HUDEP-2 (cell line): ENCODE data around the gene DAB1.

Source experiments
- DNase-seq, 76 experiments: peaks; one replicate each; lab custom pipeline; 2025; ENCODE audit not compliant: unreplicated experiment in 76 of 76; lab: John Stamatoyannopoulos, UW

DAB1 gene

DNA sequence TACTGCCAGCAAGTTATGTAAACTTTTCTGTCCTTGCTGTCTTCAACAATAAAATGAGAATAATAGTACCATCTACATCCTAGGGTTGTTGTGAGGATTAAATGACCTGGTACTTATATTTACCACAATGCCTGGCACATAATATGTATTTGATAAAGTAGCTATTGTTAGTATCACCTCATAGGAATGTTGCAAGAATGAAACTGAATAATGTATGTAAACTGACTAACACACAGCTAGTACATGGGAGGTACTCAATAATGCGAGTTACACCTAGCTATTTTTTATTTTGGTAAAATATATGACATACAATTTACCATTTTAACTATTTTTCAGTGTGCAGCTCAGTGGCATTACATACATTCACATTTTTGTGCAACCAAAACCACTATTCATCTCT is 289.1 kb downstream of the DAB1 start:
- no peak for DNase-seq

DNA sequence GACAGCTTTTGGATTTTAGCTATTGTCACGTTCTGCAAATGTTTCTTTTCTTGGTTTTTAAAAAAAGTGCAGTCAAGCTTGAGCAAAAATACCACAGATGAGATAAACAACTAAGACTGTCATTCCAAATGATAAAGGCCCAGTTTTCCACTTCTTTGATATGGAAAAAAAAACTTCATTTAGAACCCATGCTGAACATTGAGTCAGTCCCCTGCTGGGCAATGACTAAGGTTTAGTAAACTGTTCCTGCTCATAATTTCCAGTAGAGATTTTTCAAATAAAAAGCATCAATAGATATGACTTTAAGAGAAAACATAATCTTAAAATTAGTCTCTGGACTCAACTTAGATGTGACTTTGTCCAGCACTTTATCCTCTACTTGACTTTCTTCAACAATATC is 290.2 kb downstream of the DAB1 start:
- DNase-seq: no peak

DNA sequence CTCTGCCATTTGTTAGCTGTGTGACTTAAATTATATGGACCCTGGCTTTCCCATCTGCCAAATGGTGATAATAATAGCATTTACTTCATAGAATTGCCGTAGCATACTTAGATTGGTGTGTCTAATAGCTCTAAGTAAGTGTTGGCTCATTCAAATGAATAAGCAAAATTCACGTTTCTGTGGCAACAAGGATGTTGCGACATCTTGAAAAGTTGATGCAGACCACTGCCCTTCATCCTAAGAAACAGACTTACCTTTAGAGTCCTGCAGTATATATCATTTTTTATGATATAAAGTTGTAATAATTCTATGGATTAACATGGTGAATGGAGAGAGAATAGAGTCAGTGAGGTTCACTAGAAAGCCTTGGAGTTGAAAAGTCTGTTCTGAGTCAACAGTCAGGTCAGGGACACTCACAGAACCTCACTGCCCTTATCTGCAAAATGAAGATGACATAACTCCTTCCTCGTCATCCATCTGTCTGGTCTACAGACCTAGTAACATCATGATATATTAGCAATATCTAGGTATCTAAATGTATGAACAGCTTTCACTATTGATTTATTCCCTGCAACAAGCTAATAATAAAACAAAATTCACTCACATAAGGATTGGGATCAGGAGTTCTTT is 290.8 kb downstream of the DAB1 start:
- DNase-seq: no peak

DNA sequence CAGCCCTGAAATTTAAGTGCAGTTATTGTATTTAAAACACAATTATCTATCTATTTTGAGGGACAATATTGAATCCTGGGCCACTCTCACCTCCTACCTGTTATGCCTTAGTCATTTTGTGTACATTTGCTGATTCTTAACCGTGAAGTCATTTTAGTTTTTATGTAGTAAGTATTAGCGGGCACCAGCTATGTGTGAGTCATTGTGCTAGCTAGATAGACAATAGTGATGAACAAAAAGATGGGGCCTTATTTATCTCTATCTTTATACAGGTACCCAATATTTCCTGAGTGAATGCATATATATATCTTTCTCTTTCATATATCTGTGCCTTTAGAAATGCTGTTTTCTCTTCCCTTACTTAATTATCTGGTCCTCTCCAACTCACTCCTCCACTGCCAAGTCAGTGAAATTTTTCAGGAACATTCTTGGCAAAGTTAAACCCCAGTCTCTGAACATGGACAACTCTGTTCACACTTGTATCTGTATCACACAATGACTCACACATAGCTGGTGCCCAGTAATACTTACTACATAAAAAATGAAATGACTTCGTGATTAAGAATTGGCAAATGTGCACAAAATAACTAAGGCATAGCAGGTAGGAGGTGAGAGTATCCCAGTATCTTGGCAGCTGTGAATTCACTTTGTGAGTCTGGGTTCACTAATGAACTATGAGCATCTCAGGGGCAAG is 292.0 kb downstream of the DAB1 start:
- DNase-seq: no peak

DNA sequence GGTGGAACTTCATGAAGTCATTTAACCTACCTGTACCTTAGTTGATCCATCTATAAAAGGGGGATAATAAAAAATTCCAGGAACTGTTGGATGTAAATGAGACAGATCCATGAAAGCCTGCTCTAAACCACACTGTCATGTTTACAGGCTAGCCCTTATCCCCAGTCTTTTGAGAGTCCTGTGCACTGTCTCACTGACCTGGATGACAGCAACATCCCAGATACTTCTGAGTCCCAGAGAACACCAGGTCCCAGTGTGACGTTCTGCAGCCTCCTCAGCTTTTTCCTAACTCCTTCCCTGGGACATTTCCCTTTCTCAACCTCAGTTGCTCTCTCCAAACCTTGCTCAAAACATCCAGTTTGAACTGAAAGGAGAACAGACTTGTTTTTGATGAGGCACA is 292.6 kb downstream of the DAB1 start:
- no peak for DNase-seq

DNA sequence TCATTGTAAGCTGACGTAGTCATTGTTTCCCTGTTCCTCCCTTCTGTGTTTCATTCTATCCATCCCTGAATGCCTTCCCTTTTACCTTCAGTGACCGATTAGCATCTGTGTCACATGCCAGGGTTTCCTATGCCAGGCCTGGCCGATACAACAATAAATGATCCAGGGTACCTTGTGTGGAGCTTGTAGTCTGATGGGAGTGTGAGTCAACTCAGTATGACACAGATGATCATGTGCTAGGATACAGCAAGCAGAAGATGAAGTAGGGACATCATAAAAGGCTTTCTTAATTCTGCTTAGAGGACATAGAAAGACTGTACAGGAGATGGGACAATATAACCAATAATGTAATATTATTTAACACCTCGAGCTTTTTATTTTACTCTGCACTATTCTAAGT is 294.0 kb downstream of the DAB1 start:
- no peak for DNase-seq

DNA sequence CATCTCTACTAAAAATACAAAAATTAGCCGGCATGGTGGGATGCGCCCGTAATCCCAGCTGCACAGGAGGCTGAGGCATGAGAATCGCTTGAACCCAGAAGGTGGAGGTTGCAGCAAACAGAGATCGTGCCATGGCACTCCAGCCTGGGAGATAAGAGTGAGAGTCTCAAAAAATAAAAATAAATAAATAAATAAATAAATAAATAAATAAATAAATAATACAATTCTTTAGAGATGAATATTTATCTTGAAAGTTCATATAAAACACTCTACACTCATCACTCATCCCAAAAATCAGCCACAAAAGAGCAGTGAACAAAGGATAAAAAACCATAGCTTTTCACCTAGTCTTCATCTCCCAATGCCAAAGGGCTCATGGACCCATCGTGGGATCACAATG is 295.9 kb downstream of the DAB1 start:
- DNase-seq: no peak

DNA sequence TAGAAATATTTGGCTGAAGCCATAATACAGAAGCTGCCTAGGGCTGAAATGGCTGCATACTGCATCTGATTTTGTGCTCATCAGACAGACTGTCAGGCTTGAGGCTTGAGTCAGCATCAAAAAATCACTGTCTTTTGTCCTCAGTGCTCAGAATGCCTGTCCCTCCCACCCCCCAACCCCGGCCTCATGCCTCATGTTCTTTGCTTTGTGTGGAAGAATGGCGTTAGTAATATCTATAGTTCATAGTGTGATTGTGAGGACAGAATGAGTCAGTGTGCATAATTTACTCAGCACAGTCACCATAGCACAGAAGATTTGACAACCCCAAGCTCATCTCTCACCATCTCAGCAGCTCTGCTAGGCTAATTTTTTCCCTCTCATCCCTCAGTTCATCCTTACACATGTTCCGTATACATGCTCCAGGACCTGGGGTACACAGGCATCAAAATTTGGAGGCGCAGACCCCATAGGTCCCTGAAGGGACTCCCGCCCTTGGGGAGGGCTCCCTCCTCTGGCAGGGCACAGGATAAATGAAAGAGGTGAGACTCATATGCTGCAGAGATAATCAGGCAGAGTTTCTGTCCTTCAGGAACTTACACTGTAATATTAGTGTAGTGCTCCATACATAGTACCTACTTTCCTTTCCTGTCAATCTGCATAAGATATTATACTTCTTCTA is 299.0 kb downstream of the DAB1 start:
- DNase-seq: peak in 1 of 76 experiments; percentile 0

DNA sequence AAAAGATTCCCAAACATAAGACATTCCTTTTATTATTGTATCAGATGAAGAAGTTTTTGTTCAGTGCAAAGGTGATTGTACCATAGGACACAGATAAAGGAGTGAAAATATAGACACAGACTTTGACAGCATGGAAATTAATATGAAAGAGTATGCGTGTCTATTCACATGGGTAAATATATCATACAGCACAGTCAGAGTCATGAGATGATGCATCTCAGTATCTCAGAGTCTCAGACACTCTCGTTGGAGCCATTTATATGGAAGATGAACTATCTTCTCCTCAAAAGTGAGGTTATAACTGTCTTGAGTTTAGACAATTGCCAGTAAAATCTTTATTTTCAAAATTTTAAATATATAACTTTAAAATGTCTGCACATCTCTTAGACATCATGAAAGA is 299.7 kb downstream of the DAB1 start:
- DNase-seq: no peak

DNA sequence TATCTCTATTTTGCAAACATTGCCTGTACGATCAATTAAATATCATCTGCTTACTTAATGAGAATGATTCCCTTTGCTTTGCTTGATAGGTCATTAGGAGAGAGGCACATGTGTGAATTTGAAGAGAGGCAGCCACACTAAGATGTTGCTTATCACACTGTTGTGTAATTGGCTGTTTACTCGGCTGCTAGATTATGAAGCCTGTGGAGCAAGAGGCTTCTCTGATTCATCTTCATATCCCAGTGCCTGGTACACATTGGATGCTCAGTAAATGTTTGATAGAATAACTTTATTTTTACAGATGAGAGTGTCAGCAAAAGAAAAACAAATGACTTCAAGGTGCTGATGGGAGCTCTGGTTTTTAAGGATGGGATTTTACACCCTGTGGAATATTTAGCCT is 301.8 kb downstream of the DAB1 start:
- no peak for DNase-seq

DNA sequence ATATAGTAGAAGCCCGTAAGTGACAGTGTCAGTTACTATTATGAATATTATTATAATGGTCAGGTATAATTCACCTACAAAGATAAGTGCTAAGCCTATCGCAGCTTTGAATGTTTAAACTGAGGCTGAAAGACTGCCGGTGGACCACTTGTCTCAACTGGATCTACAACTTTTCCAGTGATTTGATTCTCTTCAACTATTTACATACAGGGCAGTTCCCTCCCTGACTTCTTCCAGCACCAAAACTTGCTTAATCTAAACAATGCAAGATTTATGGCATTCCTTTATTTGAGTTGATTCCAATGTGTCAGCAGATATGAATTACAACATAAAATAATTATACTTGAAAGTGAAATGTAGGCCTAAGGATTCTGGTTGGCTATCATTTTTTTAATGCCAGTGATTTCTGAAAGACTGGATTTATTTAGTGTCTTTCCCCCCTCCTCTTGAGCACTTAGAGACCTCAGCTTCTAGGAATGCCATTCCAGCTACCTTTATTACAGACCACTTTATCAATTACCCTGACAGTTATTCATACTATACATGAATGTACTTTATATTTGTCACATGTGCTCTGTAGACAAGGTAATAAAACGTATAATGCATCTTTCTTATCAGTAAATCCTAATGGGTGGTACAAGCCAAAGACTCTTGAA is 304.8 kb downstream of the DAB1 start:
- DNase-seq: no peak

DNA sequence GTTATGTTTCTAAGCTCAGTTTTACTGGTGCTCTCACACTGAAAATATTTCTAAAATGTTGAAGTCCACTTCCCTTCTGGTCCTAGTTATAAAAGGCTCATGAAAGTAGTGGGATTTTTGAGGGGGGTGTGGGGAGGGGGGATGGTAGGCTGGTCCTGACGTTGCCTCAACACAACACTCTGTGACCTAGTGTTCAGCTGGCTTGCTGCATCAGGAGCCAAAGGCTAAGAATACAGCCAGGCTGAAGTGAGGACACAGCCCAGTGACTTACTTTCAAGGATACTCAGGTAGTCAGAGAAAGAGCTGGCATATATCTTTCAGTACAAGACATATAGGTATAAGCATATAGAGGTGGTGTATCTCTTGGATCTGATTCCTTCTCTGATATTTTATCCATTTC is 306.1 kb downstream of the DAB1 start:
- DNase-seq: no peak

DNA sequence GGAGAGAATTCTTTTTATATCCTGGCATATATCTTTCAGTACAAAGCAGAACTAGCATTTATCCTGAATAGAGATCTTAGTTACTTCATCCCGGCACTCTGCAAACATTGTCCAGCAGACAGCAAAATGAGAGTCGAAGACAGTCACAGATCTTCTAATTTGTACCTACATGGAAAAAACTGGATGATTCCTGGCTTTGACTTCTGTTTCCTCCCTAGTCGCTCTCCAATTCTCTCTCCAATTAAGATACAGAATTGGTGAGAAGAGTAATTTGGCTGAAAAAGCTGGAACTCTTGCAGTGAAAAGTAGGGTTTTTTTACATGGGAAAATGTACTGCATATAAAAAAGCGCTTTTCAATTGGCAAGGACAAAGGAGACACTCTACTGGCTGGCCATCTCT is 307.0 kb downstream of the DAB1 start:
- no peak for DNase-seq

DNA sequence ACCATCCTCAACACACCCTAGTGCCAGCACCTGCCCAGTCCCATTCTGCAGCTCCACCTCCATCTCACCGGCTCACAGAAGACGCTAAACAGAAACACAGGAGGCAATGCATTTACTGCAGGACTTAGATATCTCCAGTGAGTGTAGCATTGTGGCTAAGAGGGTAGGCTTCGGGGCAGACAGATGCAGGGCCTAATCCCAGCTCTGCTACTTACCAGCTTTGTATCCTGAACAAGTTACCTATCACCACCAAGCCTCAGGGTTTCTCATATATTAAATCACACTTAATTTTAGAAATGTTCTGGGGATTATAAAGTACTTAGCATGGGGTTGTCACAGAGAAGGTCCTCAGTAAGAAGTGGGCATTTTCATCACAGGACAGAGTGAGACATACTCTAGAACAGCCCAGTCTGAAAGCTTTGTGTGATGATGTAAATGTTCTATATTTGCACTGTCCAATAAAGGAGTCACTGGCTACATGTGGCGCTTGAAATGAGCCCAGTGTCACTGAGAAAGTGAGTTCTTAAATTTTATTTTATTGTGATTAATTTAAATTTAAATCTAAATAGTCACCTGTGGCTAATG is 308.7 kb downstream of the DAB1 start:
- DNase-seq: no peak

DNA sequence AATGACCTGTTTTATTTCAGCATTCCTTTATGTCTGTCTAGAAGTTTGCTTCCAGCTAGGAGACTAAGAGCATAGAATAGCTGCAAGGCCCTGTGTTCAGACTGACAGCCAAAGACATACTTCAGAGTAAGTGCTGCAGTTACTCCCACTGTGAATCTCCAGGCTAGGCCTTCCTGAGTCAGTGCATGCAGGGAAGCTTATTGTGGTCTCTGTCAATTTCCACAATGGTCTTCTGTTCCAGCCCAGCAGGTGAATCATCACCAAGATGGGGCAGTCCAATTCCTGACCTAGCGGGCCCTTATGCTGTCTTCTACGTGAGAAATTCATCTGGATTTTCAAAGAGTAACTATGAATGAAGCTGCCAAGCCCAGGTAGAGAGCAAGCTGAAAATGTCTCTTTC is 311.7 kb downstream of the DAB1 start:
- DNase-seq: no peak

DNA sequence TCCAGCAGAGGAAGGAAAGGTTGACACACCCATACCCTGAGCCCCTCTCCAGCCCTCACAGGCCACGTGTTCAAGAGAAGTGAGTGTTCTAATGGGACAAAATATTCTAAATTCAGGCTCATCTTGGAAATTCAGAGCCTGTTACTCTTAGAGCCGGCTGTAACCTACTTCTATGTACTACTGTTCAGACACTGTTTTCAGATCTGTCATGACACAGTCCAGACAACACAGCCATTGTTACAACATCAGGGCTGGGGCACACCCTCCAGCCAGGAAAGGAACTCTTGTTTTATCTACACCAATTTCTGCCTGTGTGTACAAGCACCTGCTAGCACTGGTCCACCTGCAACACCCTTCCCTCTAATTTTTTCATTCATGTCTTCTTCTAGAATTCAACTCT is 312.7 kb downstream of the DAB1 start:
- DNase-seq: no peak

DNA sequence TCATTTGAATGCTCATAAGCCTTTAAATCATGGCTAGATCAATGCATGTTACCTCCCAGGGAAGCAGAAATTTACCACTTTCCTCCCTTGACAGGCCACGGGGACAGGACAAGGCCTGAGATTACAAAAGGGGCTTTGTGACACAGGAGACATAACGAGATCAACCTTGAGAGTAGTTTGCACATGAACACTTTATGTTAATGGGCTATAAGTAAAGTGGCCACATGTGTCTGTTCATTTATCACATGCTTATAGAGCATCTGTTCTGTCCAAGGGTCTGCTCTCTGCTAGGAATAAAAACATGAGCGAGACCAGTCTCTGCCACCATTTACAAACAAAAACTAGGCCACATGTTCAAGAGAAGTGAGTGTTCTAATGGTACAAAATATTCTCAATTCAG is 314.0 kb downstream of the DAB1 start:
- no peak for DNase-seq

DNA sequence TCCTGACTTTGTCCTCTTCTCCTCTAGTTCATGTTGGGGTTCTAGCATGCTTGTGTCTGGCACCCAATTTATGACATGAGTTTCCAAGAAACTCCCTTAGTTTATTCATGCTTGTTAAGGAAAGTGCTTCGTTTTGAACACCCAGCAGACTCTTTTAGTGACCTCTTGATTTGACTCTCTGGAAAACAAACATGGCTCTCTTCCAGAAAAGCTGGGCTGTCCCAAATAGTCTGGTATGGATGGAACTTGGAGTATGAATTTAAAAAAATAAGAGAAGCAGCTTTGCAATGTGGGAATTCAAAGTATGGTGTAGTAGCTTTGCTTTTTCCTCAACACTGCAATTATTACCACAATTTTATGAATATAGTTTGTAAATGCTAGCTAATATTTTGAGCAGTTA is 314.6 kb downstream of the DAB1 start:
- DNase-seq: no peak

DNA sequence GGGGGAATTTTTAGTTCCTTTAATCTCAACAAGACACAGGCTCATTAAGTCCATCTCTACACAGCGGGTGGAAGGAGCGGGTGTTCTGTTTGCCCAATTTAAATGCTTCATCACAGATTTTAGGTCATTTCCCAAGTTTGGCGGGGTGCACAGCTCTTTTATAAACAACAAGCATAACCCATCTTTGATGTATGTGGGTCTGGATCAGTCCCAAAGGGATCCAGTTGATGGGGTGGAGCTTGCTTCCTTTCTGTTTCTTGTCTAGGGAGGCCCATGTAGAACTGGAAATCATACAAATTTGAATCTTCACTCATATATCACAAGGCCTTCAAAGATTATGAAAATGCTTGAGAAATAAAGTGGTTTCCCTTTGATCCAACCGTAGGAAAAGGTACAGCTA is 317.6 kb downstream of the DAB1 start:
- no peak for DNase-seq

DNA sequence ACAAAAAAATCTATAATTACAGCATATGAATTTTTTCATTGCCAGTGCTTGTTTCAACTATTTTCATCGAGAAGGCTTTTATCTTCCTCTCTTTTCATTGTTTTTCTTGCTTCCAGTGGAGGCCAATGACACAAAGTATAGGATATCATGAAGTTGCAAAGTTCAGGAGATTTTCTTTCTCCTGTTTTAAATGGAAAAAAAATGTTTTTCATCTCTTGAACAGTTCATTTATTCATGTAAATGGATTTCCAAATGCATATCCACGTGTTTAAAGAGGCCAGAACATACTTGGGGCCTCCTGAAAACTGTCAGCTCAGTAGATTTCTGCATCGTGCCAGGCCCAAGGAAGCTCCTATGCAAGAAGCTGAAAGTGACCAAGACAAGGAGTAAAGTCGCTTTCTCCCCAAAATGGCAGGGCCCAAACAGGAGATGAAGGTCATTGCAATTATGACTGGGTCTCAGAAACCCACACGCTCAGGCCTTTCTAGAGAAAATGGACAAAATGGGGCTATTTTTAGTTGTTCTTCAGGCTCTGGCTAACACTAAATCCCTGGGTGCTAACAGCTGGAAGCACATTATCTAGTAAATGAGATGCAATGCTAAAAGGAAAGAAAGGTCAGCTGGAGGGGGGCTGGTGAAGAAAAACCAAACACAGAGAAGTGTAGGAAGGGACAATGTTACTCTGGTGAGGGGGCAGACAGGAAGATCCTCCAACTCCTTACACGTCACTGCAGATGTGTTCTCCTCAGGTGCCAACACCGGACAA is 321.1 kb downstream of the DAB1 start:
- DNase-seq: no peak

DNA sequence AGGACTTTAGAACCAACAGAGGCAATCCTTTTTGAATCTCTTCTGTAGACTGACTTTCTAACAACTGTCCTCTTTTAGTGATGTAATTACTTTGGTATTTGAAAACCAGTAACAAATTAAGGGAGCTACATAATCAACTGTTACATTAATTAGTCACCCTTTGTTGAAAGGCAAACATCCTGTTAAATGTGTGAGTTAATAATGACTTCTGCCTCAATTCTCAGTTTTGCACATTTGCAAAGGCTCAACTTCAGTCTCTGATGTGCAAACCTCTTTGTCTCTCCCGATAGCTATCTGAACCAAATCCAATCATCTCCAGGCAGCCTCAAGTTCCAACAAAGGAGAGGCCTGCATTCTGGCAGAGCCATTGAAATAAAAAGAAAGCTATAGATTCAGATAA is 322.7 kb downstream of the DAB1 start:
- no peak for DNase-seq
